Stimulated activated CD8-positive, alpha-beta memory T cell treated with anti-CD3 and anti-CD28 coated beads, Interleukin-4, amount 100 ng/mL, for 4 hours (primary cell): ENCODE results near the gene THAP7.
"Not testable (repeated sequence)": the region's sequence is repeated elsewhere in the genome, so short reads cannot be mapped to it uniquely, and the experiment has no call there.

Experiments used
- DNase-seq, 2 donors: peaks; one replicate each; pipeline ENCODE4 v3.0.0-alpha.2; 2020; ENCODE audit warnings: low read depth in 2 of 2, low spot score in 1 of 2

THAP7 gene

DNA sequence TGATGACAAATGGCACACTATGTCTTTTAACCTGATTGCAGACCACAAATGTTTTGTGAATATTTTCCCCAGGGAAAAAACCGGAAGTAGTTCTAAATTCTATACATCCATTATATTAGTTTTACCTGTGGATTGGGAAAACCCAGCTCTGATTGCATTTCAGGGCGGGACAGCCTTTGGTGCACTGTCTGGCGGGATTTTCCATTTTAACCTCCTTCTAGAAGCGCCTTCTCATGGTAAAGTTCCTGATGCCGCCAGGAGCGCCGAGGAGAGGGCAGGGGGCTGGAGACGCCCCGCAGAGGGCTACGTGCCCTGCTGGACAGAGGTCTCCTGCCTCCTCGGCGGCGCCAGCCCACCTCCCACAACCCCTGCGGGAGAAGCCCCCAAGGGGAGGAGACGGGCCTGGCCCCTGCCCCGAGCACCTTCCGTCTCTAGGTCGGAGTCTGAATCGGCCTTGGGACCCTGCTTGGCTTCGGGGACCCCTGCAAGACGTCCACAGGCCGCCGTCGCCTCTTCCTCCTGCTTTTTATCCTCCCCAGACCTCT is 11.8 kb upstream of the THAP7 start:
- DNase-seq = no peak

DNA sequence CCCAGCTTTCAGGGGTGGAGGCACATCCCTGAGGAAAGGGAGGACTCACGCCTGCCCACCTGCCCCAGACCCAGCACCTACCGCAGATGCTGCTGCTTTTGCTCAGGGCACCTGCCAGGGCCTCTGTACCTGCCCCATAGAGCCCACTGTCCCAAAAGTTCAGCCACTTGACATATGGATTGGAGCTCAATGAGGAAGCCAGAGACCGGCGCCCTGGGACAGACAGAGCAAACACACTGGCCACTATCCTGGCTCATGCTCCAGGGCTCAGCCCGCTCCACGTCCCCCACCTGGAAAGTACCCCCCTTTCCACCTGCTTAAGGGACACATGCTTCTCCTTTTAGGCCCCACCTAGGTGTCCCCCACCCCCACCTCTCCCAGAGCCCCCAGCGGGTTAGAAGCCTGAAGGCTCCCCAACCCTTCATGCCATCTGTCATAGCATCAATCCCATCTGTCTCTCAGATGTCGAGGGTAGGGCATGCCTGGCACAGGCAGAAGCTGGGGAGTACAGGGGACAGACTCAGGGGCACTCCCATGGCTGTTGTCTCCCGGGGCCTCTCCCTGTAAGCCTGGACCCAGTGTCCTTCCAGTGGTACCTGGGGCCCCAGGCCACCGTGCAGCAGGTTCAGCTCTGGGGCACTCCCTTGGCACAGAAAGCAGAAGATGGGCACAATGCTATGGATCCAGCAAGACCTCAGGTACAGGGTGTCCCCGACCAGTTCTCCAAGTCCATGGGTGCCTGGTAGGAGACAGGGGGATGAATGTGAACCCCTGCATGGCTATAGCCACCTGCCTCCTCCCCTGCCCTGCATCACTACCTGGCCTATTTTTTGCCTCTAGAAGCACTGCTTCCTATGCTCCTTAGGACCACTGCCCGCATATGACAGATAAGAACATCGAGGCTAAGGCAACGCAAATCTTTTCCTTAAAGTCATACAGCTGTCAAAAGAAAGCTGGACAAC is 10.8 kb upstream of the THAP7 start:
- no peak for DNase-seq

DNA sequence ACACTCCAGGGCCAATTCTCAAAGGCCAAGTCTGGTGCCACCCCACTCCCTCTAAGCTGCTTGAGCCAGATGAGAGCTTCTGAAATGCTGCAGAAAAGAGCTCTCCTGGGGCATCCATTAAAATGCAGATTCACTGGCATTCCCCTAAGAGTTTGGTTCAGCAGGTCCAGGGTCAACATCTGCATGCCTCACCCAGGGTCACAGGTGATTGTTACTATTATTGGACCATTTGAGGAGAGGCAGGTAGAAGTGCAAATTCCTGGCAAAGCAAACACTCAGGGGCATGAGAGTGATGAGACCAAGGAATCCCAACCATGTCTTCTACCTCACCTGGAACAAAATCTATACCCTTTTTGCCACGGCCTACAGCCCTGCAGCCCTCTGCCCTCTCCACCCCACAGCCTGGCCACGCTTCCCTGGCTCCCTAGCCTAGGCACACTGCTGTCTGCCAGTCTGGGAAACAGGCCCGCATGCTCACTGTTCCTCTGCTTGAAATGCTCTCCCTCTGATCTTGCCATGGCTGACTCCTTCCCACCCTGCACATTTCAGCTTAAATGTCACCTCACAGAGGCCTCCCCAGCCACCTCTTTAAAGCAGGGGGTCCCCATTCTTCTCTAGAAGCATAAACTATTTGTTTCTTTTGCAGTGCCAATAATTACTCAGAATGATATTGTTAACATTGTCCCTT is 8.7 kb upstream of the THAP7 start:
- no peak for DNase-seq

GRCh38 chr22:21009638-21010425 is 7.9 kb upstream of the THAP7 start:
- DNase-seq = no peak

DNA sequence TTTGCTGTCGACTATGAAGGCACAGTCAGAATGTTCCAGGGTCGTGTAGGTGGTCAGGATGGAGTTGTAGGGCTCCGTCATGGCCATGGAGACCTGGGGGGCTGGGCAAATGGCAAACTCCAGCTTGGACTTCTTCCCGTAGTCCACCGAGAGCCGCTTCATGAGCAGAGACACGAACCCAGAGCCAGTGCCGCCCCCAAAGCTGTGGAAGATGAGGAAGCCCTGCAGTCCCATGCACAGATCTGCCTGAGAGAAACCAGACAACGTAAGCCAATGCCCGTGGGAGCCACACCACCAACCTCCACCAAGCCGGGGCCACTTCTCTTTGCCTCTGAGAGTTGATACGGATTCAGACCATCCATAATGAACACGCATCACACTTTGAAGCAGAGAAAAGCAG is 7.3 kb upstream of the THAP7 start:
- DNase-seq = not testable (repeated sequence)

DNA sequence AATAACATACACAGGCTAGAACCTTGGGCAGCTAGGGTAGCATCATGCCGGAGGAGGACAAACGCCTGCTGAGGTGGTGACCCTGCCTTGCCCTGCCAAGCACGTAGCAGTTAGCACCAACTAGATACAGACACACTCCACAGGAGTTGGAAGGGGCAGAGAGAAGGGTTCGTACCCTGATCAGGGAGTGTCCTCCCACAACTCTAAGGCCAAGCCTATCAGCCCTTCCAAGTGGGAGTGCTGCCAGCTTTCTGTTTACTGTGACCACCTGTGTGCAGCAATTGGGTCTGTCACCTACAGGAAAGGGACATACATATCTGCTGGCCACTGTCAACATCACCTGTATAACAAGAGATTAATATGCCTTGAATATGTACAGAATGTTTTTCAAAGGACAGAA is 1.9 kb upstream of the THAP7 start:
- no peak for DNase-seq

DNA sequence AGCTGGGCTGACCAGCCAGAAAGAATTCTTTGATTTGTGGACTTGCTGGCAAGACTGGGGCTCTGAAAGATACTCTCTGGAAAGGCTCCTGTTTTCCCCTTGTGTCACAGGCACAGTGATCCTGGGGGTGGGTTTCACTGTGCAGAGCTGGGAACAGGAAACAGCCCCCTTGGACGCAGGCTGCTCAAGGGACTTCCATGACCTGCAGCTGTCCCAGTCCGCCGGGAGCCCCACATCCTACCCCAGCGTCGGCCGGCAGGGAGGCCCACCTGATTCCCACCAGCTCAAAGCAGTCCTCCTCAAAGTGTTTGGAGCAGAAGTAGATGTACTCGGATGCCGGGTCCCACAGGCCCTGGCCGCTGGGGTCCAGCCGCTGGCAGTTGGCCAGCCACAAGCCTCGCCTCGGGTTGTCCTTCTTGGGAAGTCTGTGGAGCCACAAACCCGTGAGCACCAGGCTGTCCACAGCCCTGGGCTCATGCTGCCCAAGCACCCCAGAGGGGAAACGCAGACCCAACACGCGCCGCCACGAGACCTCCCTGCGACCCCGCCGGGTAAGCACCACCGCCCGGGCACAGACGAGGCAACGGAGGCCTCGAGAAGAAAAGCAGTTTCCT is 824 bp downstream of the THAP7 start:
- DNase-seq = no peak

DNA sequence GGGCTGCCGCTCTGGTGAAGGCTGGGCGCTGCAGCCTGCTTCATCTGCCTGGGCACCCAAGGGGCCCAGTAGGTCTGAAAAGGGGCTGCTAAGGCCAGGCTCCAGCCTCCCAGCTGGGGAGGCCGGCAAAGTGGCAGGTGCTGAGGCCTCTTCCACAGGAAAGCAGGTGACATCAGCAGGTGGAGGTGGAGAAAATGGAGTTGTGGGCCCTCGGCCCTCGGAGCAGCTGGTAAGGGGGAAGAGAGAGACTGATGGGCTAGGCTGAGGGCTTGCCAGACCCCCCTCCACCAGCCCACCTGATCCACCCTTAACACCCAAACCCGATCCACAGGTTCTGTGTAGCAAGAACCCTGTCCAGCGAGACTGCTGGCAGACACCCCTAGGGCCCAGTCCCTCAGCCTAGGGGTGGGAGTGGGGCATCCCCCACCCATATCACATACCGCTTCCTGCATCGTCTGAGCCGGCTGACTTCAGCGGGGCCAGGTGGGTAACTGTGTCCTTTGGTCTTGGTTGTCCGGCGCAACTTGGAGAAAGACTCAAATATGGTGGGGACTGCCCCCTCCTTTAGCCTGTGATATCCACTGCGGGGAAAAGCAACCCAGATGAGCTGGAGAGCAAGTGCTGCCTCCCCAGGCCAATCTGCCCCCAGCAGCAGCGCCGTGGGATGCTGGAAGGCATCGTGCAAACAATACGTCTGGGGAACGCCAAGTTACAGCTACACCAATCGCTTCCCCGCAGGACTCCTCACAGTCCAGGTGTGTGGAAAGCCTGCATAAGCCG is 1.5 kb downstream of the THAP7 start:
- DNase-seq = no peak

DNA sequence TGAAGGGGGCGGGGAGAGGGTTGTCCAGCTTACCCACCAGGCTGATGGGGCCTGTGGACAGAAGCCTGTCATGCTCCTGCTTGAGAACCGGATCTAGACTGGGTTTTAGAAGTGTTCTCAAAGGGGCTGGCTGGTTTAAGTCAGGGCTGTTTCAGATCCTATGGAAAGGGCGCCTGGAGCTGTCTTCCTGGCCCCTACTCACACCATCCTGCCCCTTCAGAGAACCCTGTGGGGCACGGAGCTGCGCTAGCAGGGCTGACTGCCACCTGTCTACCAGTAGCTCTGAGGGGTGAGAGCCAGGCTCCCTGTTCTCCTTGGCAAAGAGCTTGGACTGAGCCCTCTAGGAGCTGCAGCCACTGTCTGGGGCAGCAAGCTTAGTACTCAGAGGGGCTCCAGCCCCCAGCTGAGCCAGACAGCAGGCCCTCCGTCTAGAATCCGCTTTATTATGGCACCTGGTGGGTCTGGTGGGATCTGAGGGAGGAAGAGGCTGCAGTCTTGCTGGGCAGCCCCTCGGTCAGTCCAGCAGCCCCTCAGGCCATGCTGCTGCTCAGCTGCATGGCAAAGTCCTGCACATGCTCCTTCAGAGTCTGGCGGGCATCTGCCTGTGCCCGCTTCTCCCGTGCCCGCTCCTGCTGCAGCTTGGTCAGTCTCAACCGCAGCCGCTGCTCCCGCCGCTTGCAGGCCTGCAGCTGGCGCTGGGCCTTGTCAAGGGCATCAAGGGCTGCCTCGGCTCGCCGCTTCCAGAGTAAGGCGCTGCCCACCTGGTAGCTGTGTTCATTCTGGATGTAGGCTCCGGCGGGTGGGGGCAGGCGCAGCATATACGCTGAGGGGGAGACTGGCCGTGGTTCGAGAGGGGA is 2.3 kb downstream of the THAP7 start:
- no peak for DNase-seq

- DNase-seq = no peak
Measured at GRCh38 chr22:20998411-20999336, 3.2 kb downstream of the THAP7 start.

GRCh38 chr22:20997536-20998257 is 4.2 kb downstream of the THAP7 start:
- no peak for DNase-seq

DNA sequence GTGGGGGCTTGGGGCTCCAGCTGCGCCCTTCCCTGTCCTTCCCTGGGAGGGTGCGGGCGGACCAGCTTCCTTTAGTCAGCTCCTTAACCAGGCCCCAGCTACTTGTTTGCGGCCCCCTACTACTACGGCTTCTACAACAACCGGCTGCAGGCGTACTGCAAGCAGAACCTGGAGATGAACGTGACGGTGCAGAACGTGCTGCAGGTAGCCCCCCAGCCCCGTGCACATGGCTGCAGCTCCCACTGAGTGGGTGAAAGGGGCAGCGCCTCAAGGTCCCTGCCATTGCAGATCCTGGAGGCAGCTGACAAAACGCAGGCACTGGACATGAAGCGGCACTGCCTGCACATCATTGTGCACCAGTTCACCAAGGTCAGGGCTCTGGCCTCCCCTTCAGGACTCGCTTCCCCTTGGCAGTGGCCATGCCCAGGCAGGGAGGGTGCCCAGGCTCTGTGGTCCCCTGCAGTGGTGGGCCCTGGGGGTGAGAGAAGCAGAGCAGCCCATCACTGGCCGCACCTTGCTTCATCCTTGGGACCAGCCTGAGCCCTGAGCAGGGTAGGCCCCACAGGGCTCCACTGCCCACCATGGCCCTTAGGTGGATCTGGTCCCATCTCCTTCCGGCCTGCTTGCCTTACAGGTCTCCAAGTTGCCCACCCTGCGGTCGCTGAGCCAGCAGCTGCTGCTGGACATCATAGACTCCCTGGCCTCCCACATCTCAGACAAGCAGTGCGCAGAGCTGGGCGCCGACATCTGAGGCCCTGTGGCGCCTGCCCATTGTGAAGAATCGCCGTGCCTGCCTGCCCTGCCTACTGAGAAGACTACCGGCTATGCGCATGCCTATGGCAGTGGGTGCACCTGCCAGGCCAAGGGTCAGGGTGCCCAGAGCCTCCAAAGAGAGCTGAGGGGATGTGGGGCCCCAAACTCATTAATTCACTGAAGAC is 5.1 kb downstream of the THAP7 start:
- no peak for DNase-seq

DNA sequence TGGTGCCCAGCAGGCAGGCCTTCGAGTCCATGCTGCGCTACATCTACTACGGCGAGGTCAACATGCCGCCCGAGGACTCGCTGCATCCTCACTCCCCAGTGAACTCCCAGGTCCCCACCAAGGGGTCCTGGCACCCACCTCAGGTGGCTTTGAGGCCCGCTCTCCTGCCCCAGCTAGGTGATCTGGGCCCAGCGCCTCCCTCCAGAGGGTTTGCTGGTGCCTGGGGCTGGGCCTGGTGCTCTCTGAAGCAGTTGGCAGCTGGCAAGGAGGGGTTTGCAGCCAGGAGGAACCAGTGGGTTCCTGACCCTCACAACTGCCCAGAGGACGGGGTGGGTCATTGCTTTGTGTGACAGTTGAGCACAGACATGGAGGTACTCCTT is 5.9 kb downstream of the THAP7 start:
- no peak for DNase-seq

GRCh38 chr22:20995329-20996030 is 6.4 kb downstream of the THAP7 start:
- DNase-seq = no peak

DNA sequence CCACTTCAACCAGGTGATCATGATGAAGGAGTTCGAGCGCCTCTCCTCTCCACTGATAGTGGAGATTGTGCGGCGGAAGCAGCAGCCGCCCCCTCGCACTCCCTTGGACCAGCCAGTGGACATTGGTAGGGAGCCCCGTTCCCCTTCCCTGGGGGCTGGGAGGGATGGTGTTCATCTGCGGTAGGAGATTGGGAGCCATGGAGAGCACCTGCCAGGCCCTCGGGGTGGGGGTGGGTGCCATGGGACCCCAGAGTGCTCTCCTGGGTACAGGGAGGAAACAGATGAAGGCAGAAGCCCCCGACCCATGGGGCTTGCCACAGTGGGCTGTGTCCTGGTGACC is 7.0 kb downstream of the THAP7 start:
- no peak for DNase-seq
